NCI-H524 (cell line): ENCODE measurements around the gene MAL.

Experiments used
- DNase-seq, 2 experiments: peaks; one replicate each; lab custom pipeline; 2025; lab: John Stamatoyannopoulos, UW

MAL gene

DNA sequence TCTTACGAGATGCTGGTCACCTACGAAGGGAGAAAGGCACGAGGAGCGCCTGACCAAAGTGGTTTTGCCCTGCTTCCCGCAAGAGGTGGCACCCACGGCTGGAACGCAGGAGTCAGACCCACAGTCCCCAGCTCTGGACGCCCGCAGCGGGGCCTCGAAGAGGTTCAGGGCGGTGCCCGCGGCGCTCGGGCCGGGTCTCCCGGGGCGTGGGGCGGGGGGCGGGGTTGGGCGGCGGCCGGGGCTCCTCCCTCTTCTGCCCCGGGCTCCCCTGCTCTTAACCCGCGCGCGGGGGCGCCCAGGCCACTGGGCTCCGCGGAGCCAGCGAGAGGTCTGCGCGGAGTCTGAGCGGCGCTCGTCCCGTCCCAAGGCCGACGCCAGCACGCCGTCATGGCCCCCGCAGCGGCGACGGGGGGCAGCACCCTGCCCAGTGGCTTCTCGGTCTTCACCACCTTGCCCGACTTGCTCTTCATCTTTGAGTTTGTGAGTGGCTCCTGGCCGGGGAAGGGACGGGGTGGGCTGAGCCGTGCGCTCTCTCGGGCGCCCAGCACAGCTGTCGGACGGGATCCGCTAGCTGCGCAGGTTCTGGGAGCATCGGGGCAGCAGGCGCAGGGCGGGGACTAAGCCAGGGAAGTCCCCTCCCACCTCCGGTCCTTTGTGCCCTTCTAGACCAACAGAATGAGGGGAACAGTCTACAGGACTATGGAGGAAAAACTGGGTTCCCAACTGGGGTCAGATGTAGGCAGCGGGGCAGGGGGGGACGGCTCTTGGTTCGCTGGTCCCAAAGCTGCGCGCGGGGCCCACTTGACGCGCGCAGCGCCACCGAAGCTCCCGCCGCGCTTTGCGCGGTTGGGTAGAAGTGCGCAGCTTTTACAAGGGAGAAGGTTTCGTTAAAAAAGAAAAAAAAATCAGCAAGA lies at the start of gene MAL:
MAL (plus strand) TSS at position 303 of the 914 bp plus-strand sequence; CDS start at position 388, 85 bp downstream.
- peak in 1 of 2 experiments; percentile 36 for DNase-seq

DNA sequence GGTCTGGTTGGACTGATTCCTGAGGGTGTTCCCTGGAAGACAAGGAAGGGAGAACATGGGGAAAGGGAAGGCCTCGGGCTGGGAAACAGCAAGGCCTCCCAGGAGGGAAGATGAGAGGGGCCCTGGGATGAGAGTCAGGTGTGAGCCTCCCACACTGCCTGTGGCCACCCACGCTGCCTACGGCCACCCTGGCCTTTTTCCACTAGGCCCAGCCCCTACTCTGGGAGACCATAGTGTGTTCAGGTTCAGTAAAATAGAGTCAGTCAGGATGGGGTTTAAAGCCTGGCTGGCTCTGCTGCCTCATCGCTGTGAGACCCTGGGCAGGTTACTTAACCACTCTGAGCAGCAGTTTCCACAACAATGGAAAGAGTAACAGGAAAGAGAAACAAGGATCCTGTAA lies 47.7 kb upstream of the MAL start:
- DNase-seq, result no peak

DNA sequence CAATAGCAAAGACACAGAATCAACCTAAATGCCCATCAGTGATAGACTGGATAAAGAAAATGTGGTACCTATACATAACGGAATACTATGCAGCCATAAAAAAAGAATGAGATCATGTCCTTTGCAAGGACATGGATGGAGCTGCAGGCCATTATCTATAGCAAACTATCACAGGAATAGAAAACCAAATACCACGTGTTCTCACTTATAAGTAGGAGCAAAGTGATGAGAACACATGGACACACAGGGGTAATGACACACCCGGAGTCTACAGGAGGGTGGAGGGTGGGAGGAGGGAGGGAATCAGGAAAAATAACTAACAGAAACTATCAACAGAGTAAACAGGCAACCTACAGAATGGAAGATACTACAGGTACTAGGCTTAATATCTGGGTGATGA lies 46.6 kb upstream of the MAL start:
- no peak for DNase-seq

DNA sequence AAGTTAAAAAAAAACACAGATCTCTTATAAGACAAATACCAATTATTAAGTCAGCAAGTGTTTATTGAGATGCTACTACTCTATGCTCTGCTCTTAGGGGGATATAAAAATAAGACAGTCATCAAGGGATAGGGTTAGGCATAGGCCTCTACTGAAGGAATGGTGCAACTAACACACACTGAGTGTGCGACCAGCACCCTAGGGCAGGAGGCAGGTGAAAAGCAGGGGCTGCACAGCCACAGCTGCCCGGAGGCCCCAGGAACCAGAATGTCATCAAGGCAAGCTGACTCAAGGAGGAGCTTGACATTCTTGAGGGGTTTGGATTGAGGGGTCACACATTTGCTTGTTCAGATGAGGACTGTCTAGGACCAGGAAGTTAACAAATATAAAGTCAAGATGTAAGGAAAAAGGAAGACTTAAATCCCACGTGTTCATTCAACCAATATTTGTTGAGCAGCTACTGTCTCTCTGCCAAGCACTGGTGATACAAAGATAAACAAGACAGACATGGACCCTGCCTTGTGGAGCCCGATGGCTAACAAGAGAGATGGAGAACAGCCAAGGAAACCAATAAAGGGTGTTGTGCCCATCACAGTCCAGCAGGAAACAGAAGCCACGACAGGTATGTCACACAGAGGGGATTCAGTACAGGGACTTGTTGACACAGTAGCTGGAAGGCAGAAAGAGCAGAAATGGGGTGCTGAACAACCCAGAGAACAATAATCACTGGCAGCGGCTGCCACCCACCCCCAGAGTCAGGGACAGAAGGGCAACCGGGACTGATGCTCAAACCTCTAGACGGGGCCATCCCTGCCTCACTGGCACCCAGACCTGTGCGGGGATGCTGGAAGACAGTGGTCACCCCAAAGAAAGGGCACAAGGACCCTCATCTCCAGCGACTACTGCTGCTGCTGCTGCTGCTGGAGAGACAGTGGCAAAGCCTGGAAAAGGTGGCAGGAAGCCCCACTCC lies 45.8 kb upstream of the MAL start:
- DNase-seq, result no peak

DNA sequence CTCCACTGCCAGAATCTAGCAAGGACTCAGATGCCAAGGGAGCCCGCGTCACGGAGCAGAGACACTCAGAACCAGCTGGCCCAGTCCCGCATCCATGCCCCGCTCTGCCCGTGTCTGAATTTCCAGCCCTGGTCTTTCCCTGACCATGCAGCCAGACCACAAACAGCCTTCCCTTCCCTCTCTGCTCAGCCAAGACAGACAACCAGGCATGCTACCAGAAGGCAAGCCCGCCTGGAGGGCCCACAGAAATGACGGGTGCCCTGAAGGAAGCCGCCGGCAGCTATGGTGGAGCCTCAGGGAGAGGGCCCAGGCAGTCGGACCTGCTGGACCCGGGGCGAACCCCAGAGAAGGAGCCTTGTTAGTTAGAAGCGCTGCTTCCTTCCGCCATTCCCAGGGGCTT lies 45.1 kb upstream of the MAL start:
- no peak for DNase-seq

DNA sequence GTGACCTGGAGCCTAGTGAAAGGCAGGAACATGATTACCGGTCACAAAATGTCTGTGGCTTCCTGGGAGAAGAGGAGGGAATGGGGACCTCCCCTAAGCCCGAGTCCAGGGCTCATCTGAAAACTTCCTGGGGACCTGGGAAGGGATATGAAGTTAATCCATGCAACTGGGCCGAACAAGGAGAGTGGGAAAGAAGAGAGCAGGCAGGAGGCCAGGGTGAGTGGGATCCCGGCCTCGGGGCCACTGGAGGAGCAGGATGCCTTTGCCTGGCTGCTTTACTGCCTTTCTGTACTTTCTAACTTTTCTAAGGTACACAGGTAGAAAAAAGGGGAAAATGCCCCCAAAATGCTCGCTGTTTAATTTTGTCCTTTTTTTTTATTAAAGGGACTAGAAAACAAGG lies 43.4 kb upstream of the MAL start:
- no peak for DNase-seq

DNA sequence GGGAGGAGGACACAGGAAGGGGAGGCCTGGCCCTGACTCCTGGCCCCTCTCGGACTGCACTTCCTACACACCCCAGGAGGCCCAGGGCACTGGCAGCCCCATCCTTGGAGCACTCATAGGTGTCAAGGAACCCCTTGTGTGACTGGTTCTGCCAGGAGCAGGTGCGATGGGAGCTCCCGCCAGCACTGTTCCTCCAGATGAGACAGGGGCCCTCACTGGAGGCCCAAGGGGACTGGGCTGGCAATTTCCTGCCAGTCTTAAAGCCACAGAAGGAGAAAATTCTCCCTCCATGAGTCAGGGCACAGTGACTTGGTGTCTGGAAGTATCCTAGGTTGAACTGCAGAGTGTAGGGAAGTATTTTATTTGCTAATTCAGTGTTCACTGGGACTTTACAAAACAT lies 42.8 kb upstream of the MAL start:
- DNase-seq, result no peak

DNA sequence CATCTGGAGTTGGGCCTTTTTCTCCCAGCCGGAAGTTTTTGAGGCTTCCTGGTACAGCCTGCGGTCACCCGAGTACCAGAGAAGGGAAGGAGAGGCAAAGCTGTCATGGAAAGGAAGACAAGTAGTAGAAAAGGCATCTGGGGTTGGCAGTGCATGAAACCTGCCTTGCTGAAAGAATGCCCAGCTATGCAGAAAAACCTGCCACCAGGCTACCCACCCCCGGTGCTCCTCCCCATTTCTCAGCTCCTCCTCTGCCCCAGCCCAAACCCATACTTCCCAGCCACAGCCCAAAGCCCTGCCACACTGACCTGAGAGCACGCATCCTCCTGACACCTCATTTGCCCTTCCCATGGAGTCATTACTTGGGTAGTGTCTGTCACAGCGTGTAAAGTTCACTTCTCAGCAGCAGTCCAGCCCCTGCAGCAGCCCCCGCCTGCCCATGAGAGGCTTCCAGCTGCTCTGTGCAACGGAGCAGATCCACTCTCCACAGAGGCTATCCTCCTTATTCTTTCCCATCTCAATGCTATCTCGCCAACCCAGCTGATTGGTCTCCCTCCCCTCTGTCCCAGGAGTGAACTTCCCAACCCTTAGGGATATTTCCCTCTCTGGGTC lies 40.4 kb upstream of the MAL start:
- DNase-seq, result no peak

DNA sequence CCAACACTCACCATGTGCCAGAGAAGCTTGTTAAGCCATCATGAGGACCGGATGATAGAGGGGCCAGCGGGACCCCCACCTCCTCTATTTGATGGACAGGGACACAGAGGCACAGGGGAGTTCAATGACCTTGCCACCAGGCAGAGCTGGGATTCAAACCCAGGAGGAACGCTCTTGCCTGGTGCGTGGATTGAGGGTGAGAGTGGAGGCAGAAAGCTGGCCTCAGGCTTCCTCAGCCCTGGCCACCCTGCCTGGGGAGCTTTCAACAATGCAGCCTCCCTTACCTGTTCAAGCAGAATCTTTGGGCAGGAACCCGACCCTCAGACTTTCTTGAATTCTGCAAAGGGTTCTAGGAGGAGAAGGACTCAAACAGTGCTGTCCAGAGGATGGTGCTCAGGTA lies 39.9 kb upstream of the MAL start:
- DNase-seq, result no peak

DNA sequence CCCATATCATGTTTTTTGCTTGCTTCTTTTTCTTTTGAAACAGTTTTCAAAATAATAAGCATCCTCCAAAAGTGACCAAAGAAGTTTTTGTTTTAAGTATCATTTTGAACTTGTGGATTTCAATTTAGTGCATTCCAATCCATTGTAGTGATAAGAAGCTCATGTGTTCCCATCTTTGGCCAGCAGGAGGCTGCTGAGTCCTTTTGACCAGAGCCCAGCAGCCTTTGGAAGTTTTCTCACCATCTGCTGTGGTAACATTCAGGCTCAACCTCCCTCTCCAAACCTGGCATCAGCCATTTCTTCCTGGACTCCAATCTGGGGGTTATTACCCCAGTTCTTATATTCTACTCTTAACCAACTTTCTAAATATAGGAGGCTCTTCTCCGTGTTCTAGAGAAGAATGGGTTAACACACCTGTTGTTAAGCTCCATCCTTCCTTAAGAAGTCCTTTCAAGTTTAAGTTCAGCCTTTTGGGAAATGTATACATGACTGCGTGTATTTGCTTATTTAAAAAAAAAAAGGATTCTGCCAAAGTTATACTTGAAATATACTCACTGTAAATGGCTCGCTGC lies 39.0 kb upstream of the MAL start:
- DNase-seq, result peak; percentile 41 to 75

DNA sequence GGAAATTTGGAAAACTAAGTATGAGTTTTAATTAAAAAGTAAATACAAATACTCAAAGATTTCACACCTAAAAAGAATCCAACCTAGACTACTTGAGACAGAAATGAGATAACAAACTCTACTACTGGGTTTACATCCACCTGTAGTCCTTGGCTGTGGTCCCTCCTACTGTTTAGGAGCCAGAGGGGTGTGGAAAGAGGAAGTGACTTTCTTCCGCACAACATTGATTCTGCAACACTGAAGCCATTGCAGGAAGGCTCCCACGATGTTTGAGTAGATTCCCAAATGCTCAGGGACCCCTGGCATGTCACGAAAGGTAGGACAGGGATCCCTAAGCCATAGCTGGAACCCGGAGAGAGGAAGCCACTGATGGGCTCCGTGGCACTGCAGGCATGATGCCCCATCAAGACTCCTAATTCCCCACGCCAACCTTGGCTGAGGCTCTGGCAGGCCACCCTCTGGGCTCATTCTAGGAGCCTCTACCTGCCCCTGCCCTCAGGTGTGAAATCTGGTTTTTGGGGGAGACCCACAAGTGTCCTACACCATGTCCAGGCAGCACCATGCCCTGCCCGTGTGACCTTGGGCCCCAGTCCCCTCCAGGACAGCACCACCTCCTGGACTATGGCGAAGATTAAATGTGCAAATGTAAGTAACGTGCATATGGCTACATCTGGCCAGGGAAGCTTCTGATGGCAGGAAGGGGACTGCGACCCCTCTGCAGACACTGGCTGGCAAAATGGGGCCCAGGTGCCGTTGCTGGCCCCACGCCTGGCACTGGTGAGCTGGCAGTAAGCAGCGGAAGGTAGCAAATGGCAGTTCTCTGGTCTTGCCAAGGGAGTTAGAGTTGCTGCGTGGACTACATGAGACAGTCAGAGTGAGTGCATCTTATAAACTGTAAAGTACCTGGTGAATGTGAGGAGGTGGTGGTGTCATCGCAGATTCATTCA lies 38.2 kb upstream of the MAL start:
- no peak for DNase-seq

DNA sequence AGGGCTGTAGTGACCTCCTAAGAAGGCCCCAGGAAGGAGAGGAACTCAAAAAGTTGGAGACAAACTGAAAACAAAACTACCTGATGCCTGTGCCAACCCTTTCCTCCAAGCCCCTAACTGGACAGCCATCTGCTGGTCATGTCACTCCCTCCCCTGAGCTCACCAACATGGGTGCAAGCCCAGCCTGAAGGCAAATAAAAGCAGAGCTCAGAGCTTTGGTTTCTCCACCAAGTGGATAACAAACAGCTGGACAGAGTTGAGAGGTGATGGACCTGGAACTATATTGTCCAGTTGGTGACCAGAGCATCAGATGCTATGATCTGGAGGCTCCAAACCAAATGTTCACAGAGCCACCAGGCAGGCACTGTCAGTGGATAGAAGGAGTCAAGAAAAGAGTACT lies 34.6 kb upstream of the MAL start:
- no peak for DNase-seq

DNA sequence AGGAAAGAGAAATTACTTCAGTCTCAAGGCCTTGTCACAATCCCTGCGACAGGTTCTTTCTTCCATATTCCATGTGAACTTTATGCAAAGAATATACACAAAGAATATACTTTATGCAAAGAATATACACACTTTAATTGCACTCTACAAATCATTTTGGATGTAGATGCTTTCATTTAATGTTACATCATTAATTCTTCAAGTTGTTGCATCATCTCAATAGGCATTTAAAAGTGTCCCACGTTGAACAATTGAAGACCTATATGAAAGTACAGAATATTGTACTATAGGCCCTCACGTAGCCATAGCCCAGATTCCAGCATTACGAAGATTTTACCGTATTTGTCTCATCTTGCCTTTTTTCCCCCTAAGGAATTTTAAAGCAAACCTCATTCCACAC lies 33.1 kb upstream of the MAL start:
- DNase-seq, result no peak

DNA sequence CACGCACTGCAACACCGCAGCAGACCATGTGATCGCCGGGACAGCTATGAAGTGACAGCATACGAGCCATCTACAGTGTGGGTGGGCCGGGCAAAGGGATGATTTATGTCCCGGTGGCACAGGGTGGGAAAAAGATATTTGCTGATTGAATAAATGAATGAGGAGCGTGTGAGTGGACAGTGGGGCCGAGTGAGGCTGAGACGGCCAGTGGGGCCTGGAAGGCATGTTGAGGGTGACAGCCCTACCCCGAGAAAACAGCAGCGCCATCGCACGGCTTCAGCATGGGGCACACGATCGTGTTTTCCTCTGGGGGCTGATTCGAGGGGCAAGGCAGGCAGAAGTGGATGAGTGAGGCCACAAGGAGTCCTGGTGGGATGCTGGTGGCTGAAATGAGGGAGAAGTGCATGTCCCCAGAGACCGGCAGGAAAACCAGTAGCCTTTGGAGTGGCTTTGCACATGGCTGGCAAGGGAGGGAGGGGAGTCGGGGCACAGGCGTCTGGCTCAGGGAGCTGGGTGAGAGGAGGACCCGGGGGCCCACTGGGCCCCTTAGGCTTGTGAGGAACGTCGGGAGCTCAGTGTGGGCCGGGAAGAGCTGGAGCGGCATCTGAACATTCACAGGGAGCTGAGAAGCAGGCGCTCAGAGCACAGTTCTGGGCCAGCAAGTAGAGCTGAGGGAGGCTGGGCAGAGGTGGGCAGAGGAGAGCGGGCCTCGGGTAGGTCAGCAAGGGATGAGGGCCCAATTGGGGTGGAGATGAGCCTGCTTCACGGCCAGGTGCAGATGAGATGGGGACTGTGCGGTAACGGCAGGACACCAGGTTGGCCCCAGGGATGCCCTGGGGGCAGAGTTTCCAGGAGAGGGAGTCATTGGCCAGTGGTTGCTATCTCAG lies 32.1 kb upstream of the MAL start:
- no peak for DNase-seq

DNA sequence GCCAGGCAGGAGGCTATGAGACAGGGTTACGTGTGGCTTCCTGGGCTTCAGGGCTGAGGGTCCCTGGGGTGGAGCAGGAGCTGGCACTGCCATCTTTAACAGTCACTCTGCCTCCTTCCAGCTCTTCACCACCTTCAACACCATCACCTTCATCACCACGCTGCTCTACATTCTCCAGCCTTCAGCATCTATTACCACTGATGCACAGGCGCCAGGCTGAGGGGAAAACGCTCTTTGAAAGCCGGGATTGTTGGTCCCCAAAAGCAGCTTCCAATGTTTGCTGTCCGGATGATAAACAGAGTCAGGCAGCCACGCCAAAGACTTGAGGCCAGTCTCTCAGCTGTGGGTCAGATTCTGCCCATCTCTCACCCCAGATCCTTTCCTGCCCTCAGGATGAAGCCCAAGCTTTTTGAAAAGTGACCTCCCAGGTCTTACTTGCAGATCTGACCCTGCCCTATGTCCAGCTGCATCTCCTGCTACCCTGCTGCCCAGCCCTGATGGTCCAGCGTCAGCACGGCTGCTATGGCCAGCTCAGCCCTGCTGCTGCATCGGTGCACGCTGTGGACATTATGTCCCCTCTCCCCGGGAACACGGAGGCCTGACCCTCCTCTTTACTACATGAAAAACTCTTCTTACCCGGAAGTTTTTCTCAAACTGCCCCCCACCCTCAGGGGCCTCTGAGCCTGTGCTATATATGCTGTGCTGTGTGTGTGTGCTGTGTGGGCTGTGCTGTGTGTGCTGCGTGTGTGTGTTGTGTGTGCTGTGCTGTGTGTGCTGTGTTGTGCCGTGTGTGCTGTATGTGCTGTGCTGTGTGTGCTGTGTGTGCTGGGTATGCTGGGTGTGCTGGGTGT lies 31.2 kb upstream of the MAL start:
- DNase-seq, result no peak

DNA sequence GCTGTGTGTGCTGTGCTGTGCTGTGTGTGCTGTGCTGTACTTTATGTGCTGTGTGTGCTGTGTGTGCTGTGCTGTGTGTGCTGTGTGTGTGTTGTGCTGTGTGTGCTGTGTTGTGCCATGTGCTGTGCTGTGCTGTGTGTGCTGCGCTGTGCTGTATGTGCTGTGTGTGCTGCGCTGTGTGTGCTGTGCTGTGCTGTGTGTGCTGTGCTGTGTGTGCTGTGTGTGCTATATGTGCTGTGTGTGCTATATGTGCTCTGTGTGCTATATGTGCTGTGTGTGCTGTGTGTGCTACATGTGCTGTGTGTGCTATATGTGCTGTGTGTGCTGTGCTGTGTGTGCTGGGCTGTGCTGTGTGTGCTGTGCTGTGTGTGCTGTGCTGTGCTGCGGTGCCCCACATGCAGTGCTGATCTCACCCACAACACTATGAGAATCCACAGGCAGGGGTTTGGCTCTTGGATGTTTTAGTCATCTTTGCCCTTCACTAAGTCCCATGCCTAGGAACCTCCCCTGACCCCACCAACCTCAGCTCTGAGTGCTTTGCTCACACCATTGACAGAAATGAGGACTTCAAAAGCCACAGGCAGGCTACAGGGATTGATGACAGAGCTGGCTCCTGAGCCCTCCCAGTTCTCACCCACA lies 30.5 kb upstream of the MAL start:
- DNase-seq, result no peak

DNA sequence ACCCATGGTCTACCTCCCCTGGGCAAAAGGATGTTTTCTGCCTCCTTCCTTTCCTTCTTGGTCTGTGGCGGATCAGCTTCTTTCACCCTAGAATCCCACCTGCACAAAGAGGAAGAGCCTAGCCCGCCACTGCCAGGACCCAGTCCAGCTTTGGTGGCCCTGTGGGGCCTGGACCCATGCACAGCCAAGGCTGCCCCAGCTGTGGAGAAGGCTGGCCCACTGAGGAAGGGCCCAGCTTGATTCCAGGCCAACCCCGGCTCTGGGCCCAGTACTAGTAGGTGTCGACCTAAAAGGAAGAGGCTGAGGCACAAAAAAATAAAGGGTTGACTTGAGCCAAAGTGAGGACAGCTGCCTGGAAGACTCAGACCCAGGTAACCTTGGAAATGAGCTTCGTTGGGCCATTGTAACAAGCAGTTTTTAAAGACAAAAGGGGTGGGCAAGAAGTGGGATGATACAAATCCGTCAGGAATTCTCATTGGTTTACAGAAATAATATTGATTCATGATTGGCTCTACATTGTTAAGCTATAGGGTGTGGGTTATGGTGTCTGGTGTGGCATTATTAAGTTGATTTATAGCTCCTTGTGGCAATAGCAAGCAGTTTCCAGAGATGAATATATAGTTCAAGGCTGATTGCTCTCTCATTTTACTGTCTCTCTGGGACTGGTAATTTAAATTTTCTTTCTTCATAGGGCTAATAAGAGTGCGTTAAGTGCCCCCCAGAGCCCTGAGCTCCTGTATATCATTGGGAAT lies 29.8 kb upstream of the MAL start:
- DNase-seq, result no peak
